ENCODE data around the gene SMAD5.

- TF ChIP-seq POLR2A (IDR thresholded peaks at IDR 0.05) (no peak), CTCF (IDR thresholded peaks at IDR 0.05) (no peak)
These were observed 5.0 kb downstream of the SMAD5 start for GRCh38 chr5:136137497-136138220.

Measured in thyroid gland (tissue), 4 donors.